GM12875 (cell line): ENCODE measurements around the gene DCTN2.

Source experiments
- H3K4me3 ChIP-seq: one replicate; pipeline ENCODE4 v1.5.1; 2011; ENCODE audit warnings: low read depth, low read length, control low read depth
- TF ChIP-seq, protein P1 (sequence below): IDR thresholded peaks from 2 replicates; pipeline ENCODE4 v1.5.1; 2011; ENCODE audit warnings: low read depth, mild to moderate bottlenecking, control low read depth, inconsistent platforms, low read length, moderate library complexity, borderline replicate concordance; ENCODE audit not compliant: insufficient read depth

DCTN2 gene

DNA sequence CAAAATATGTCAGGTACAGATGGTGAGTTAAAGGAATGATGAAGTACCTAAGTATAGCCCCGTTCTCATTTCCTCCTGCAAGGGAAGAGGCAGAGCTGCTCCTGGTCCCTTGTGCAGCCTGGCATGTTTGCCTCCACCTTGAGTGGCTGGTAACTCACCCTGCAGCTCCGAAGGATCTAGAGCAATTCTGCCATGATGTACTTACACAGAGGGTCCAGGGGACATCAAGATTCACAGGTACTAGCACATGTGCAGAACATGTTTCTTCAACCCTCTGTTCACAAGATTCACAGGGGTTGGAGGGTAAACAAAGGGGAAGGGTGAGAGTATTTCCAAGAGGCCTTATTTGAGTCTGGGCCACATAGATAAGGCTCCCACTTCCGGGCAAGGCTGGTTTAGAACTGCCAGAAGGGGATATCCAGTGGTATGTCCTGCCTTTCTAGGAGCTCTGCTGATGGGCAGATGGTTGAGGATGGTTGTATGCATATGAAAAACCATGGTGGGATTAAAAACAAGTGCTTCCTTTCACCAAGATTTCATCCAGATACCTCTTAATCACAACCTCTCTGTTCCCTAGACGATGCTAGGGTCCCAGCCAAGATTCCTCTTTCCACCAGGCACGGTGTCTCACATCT is 7.7 kb downstream of the DCTN2 start:
- TF ChIP-seq, protein P1, sequence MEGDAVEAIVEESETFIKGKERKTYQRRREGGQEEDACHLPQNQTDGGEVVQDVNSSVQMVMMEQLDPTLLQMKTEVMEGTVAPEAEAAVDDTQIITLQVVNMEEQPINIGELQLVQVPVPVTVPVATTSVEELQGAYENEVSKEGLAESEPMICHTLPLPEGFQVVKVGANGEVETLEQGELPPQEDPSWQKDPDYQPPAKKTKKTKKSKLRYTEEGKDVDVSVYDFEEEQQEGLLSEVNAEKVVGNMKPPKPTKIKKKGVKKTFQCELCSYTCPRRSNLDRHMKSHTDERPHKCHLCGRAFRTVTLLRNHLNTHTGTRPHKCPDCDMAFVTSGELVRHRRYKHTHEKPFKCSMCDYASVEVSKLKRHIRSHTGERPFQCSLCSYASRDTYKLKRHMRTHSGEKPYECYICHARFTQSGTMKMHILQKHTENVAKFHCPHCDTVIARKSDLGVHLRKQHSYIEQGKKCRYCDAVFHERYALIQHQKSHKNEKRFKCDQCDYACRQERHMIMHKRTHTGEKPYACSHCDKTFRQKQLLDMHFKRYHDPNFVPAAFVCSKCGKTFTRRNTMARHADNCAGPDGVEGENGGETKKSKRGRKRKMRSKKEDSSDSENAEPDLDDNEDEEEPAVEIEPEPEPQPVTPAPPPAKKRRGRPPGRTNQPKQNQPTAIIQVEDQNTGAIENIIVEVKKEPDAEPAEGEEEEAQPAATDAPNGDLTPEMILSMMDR: no peak
- no peak overlapping the region for H3K4me3 ChIP-seq

DNA sequence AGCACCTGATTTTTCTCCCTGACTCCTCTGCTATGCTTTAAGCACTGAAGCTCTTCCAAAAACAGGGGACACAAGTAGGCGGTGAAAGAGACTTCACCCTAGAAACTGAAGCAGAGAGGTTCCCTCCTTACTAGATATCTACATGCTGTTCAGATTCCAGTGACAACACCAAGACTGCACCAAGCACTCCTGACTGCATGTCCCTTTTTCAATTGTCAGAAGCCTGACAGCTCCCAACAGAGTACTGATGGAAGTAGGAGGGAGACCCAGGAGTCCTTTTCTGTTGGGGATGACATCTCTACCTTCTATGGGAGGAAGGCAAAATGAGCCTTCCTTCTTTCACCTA is 10.4 kb downstream of the DCTN2 start:
- TF ChIP-seq, protein P1: no peak
- no peak overlapping the region for H3K4me3 ChIP-seq

DNA sequence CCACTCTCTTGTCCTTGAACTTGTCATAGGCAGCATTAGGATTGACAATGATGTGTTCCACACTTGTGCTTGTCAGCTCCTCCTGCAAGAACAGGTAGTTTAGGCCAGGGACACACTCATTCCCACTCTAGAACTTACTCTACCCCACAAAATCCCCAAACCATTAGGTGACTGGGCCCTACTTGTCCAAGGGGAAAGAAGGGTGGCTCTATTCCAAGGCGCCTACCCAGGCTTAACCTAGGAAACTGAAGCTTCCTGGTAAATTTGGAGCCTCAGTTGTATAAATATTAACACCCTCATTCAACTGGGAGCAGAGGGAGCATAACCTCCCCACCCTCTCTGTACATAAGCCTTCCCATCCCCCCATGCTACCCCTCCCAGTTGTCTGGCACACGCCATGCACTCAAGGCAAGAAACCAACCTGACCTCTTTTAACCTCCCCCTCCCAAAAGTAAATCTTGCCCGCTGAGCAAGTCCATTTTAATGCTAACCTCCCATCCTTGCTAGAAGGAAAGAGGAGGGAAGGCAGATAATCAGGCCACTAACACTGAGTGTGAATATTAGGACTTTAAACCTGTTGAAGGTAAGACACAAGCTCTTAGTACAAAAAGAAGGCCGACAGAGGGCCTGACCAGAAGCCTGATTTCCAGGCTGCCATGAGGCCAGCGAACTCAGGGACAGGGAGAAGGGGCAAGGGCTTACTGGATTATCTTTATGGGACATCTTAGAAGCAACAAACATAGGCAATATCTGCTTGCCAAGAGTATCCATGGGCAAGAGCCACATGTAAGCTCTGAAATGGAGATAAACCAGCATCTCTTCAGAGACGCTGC is 11.0 kb downstream of the DCTN2 start:
- TF ChIP-seq, protein P1: no peak
- H3K4me3 ChIP-seq: no peak overlapping the region

DNA sequence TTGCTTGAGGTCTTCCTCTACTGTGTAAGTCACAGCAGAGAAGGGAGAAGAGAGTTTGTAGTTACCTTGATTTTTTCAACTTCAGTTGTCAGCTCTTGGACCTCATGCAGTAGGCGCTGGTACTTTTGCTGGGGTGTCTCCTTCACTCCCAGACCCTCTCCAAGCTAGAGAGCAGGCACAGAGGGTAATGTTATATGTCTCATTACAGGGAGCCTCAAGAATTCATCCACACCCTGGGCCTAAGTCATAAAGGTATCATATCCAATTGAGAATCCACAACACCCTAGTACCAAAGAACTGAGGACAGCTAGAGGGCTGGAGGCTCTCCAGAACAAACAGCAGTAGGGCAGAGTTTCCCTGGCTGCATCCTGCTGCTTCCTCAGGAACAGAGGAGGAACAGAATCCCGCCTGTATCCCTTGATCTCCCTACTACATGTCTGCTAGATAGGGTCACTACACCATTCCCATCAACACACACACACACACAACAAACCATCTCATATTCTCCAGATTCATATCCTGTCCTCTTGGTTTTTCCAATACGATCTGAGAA is 11.9 kb downstream of the DCTN2 start:
- TF ChIP-seq, protein P1: no peak

DNA sequence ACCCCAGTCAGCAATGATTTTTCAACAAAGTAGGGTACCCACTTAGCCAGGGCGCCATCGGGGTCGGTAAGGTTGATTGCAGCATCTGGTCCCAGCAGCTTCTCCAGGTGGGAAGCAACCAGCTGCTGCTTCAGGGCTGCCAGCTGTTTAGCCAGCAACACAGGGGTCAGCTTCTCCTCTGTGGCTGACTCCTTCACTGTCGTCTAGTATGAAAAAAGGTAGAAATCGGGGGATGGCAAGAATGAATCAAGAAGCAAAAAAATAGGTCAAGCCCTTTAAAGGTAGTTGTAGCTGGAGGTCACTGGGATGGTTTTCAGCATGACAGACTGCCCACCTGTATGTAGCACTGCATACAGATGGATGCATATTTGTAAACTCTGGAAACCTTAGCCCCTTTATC is 12.7 kb downstream of the DCTN2 start:
- TF ChIP-seq, protein P1: no peak
- H3K4me3 ChIP-seq: no peak overlapping the region

More for the DNA sequence above, 11.9 kb downstream of the DCTN2 start:
- no peak overlapping the region for H3K4me3 ChIP-seq

DNA sequence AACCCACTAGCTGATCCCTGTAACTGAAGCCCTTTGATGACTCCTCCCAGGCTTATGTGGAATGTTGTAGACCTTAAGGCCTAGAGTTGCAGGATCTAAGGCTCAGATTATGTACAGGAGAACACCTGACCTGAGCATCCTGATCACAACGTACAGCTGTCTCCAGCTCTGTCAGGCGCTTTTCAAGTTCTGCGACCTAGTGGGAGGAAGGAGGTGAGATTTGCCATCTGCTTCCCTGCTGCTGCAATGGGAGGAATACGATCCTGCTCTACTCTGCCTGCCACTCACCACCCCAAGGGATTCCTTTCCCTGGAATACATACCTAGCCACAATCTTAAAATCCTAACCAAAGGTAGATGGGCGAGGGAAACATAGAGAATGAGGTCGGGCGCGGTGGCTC is 13.9 kb downstream of the DCTN2 start:
- TF ChIP-seq, protein P1: no peak
- H3K4me3 ChIP-seq: no peak overlapping the region
